Caco-2 (cell line): ENCODE data around the gene INTS6. TPM values are rescaled to one million over a fixed set of nuclear protein-coding genes. Genes with fewer than 3 reads are reported as not detected.

Experiments used
- BruUV-seq: library from RNA; stranded (reverse); fragments of 400-500 nt; replicated peaks from 2 replicates; lab custom pipeline; 2021; lab: Mats Ljungman, UMichigan
- CTCF ChIA-PET: fragments of 300-600 bp; sonication (Branson Sonifier 250); formaldehyde crosslinking; loops from one replicate; lab custom pipeline; 2022; ENCODE audit warnings: antibody characterized with exemption; lab: Charles Lee
- POLR2A ChIA-PET: fragments of 300-600 bp; sonication (Branson Sonifier 250); formaldehyde crosslinking; loops from one replicate; lab custom pipeline; 2022; ENCODE audit warnings: antibody characterized with exemption; lab: Charles Lee
- DNase-seq, 2 experiments: peaks; one replicate each; pipeline versions ENCODE4 v3.0.0 to v3.0.0-alpha.2; 2020 to 2022
- H3K27me3 ChIP-seq: replicated peaks from 2 replicates; pipeline ENCODE4 v1.6.0; 2011; ENCODE audit warnings: low read length; ENCODE audit not compliant: control insufficient read depth, insufficient read depth
- H3K36me3 ChIP-seq: 2 replicates; pipeline ENCODE4 v1.5.1; 2011; ENCODE audit warnings: low read length; ENCODE audit not compliant: control insufficient read depth, insufficient read depth
- H3K4me1 ChIP-seq: fragments of 250-450 bp; sonication (Bioruptor Pico); 2 replicates; pipeline ENCODE4 v1.5.1; 2020; ENCODE audit warnings: mild to moderate bottlenecking
- H3K4me3 ChIP-seq: 2 replicates; pipeline ENCODE4 v1.5.1; 2011; ENCODE audit warnings: low read depth, mild to moderate bottlenecking, control low read depth, low read length
- H3K9me3 ChIP-seq: fragments of 250-450 bp; sonication (Bioruptor Pico); 2 replicates; pipeline ENCODE4 v1.5.1; 2020; ENCODE audit warnings: mild to moderate bottlenecking, moderate library complexity
- H3K27ac Mint-ChIP-seq: one replicate; pipeline ENCODE4 v1.8.0; 2022; ENCODE audit warnings: mixed read lengths; ENCODE audit not compliant: unreplicated experiment
- H3K27me3 Mint-ChIP-seq: one replicate; pipeline ENCODE4 v1.8.0; 2022; ENCODE audit warnings: mixed read lengths; ENCODE audit not compliant: insufficient read depth, unreplicated experiment
- H3K36me3 Mint-ChIP-seq: one replicate; pipeline ENCODE4 v1.8.0; 2022; ENCODE audit warnings: mild to moderate bottlenecking, mixed read lengths; ENCODE audit not compliant: insufficient read depth, unreplicated experiment
- H3K4me1 Mint-ChIP-seq: one replicate; pipeline ENCODE4 v1.8.0; 2022; ENCODE audit warnings: low read depth, mixed read lengths; ENCODE audit not compliant: unreplicated experiment
- H3K4me3 Mint-ChIP-seq: one replicate; pipeline ENCODE4 v1.8.0; 2022; ENCODE audit warnings: mild to moderate bottlenecking, moderate library complexity, mixed read lengths; ENCODE audit not compliant: unreplicated experiment
- H3K9me3 Mint-ChIP-seq: one replicate; pipeline ENCODE4 v1.8.0; 2022; ENCODE audit warnings: mixed read lengths; ENCODE audit not compliant: unreplicated experiment
- intact Hi-C: fragments of 100-400 bp; cut with micrococcal nuclease; formaldehyde crosslinking; loops from one replicate; pipeline ENCODE4 v1.10.0; 2022; ENCODE audit not compliant: unreplicated experiment
- total RNA-seq: library from RNA; stranded (reverse); gene quantifications from 2 replicates; pipeline ENCODE4 v1.2.3, GENCODE V29; 2022
- TF ChIP-seq, protein P1 (sequence below), 2 experiments: fragments of 200-600 bp in 1 of 2; IDR thresholded peaks; 1 replicate in 1 of 2; 2 replicates in 1 of 2; pipeline versions ENCODE4 v1.5.1 to v1.8.0; 2011 to 2022; ENCODE audit warnings: antibody characterized with exemption in 1 of 2, control low read depth in 1 of 2, inconsistent platforms in 1 of 2, low read depth in 1 of 2, low read length in 1 of 2, mild to moderate bottlenecking in 1 of 2, moderate library complexity in 1 of 2; ENCODE audit not compliant: insufficient read depth in 1 of 2, severe bottlenecking in 1 of 2, unreplicated experiment in 1 of 2

INTS6 gene
- total RNA-seq, 1 experiment from 2014 or later = 42.6 TPM

DNA sequence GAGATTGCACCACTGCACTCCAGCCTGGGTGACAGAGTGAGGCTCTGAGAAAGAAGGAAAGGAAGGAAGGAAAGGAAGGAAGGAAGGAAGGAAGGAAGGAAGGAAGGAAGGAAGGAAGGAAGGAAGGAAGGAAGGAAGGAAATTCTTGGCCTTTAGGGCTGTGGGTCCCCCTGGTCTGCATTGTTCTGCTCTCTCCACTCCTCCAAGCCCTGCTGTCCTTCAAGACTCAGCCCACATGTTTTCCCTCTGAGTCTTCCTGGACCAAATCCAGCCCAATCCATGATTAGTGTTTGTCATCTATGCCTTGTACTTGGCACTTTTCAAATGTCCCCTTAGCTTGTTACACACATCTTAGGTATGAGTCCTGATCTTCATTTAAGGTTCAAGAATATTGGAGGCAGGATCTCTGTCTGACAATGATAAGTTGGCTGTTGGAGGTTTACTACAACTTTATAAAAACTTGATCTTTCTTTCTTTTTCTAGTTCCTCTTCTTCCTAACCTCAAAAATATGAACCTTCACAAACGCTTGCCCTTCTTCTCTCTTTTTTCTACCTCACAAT, 48.8 kb upstream of the INTS6 start:
- Histone ChIP-seq H3K36me3 (no peaks in the 10 kb centered on the region), H3K27me3 (no peaks in the 10 kb centered on the region), H3K4me1 (no peaks in the 10 kb centered on the region), H3K9me3 (no peaks in the 10 kb centered on the region), H3K4me3 (no peak overlapping the region)
- no peak for DNase-seq
- CTCF ChIA-PET = no interaction called here
- Mint-ChIP-seq H3K27me3 (peaks cover 5% of the 10 kb centered on the region), H3K36me3 (no peaks in the 10 kb centered on the region), H3K4me1 (no peaks in the 10 kb centered on the region), H3K27ac (no peak overlapping the region), H3K9me3 (no peaks in the 10 kb centered on the region), H3K4me3 (no peak overlapping the region)
- TF ChIP-seq, protein P1, sequence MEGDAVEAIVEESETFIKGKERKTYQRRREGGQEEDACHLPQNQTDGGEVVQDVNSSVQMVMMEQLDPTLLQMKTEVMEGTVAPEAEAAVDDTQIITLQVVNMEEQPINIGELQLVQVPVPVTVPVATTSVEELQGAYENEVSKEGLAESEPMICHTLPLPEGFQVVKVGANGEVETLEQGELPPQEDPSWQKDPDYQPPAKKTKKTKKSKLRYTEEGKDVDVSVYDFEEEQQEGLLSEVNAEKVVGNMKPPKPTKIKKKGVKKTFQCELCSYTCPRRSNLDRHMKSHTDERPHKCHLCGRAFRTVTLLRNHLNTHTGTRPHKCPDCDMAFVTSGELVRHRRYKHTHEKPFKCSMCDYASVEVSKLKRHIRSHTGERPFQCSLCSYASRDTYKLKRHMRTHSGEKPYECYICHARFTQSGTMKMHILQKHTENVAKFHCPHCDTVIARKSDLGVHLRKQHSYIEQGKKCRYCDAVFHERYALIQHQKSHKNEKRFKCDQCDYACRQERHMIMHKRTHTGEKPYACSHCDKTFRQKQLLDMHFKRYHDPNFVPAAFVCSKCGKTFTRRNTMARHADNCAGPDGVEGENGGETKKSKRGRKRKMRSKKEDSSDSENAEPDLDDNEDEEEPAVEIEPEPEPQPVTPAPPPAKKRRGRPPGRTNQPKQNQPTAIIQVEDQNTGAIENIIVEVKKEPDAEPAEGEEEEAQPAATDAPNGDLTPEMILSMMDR (IDR thresholded peaks at IDR 0.05; ENCODE audit: insufficient read depth in 1 of 2, low read depth in 1 of 2, low read length in 1 of 2, severe bottlenecking in 1 of 2, unreplicated experiment in 1 of 2) = no peak
- intact Hi-C loops = no loop called here
- no TSS peak for BruUV-seq
- POLR2A ChIA-PET = no interaction called here

DNA sequence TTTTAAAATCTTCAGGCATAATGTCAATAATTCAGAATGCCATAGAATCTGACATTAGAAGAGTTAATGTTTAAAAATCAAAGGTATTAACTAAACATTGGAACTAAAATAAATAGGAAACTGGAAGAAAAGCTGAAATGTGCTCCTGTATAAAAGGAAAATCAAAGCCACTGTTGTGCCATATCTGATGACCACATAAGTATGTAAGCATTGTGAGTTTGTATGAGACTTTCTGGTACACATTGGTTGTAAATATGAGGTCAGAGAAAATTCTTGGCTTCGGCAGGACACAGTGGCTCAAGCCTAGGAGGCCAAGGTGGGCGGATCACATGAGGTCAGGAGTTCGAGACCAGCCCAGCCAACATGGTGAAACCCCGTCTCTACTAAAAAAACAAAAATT, 48.3 kb upstream of the INTS6 start:
- no peak for DNase-seq
- ChIA-PET POLR2A (no interaction called here), CTCF (no interaction called here)
- no peak overlapping the region for H3K27ac Mint-ChIP-seq
- H3K9me3 ChIP-seq = no peaks in the 10 kb centered on the region
- no peak overlapping the region for H3K4me3 Mint-ChIP-seq
- H3K4me1 Mint-ChIP-seq = no peaks in the 10 kb centered on the region
- H3K36me3 Mint-ChIP-seq = no peaks in the 10 kb centered on the region
- intact Hi-C loops = no loop called here
- H3K4me3 ChIP-seq = no peak overlapping the region
- H3K4me1 ChIP-seq = no peaks in the 10 kb centered on the region
- H3K27me3 Mint-ChIP-seq = peaks cover 9% of the 10 kb centered on the region
- TF ChIP-seq, protein P1 (IDR thresholded peaks at IDR 0.05; ENCODE audit: insufficient read depth in 1 of 2, low read depth in 1 of 2, low read length in 1 of 2, severe bottlenecking in 1 of 2, unreplicated experiment in 1 of 2) = no peak
- H3K9me3 Mint-ChIP-seq = no peaks in the 10 kb centered on the region
- no peaks in the 10 kb centered on the region for H3K36me3 ChIP-seq
- H3K27me3 ChIP-seq = no peaks in the 10 kb centered on the region
- no TSS peak for BruUV-seq

DNA sequence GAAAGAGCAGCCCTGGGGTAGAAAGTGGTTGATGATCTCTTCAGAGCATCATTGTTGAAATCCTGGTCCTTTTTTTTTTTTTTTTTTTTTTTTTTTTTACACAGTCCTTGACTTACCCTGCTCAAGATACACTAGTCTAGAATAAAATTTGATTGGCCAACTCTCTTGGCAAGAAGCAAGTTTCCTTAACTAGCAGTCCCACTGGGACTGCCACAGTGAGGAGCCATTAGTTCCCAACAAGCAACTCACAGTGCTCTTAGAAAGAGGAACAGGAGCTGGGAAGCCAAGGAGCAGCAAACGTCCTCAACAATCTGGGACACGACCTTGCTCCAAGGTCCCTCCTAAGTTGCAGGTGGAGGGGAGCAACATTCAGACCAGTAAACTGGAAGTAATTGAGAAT, 47.9 kb upstream of the INTS6 start:
- Histone ChIP-seq H3K9me3 (no peaks in the 10 kb centered on the region), H3K36me3 (no peaks in the 10 kb centered on the region), H3K27me3 (no peaks in the 10 kb centered on the region), H3K4me1 (no peaks in the 10 kb centered on the region), H3K4me3 (no peak overlapping the region)
- ChIA-PET POLR2A (no interaction called here), CTCF (no interaction called here)
- peaks cover 11% of the 10 kb centered on the region for H3K27me3 Mint-ChIP-seq
- intact Hi-C loops = no loop called here
- no peak for DNase-seq
- H3K36me3 Mint-ChIP-seq = no peaks in the 10 kb centered on the region
- H3K4me3 Mint-ChIP-seq = no peak overlapping the region
- no peaks in the 10 kb centered on the region for H3K4me1 Mint-ChIP-seq
- H3K9me3 Mint-ChIP-seq = no peaks in the 10 kb centered on the region
- TF ChIP-seq, protein P1 (IDR thresholded peaks at IDR 0.05; ENCODE audit: insufficient read depth in 1 of 2, low read depth in 1 of 2, low read length in 1 of 2, severe bottlenecking in 1 of 2, unreplicated experiment in 1 of 2) = no peak
- H3K27ac Mint-ChIP-seq = no peak overlapping the region
- no TSS peak for BruUV-seq
